Nephron (organoid): ENCODE data around the gene RFXANK.
"Not testable (repeated sequence)": the region's sequence is repeated elsewhere in the genome, so short reads cannot be mapped to it uniquely, and the experiment has no call there.

ENCODE experiments used
- H3K27ac Mint-ChIP-seq, 3 experiments: 2 replicates each; pipeline ENCODE4 v1.8.0; 2020; ENCODE audit warnings: mixed read lengths in 3 of 3, mild to moderate bottlenecking in 2 of 3, moderate library complexity in 1 of 3
- H3K27me3 Mint-ChIP-seq: 2 replicates; pipeline ENCODE4 v1.8.0; 2021; ENCODE audit warnings: low read depth, mild to moderate bottlenecking, moderate library complexity, mixed read lengths
- H3K36me3 Mint-ChIP-seq: 2 replicates; pipeline ENCODE4 v1.8.0; 2020; ENCODE audit warnings: low read depth, mixed read lengths
- H3K4me1 Mint-ChIP-seq: 2 replicates; pipeline ENCODE4 v1.8.0; 2020; ENCODE audit warnings: mixed read lengths
- H3K4me3 Mint-ChIP-seq, 3 experiments: 2 replicates each; pipeline ENCODE4 v1.8.0; 2020; ENCODE audit warnings: mild to moderate bottlenecking in 3 of 3, mixed read lengths in 3 of 3, moderate library complexity in 2 of 3
- H3K9me3 Mint-ChIP-seq: 2 replicates; pipeline ENCODE4 v1.8.0; 2020; ENCODE audit warnings: mixed read lengths
- TF ChIP-seq, protein P1 (sequence below), 3 experiments: fragments of 200-600 bp; sonication (generic); IDR thresholded peaks; one replicate each; pipeline ENCODE4 v1.5.0; 2021; ENCODE audit warnings: antibody characterized with exemption in 3 of 3; ENCODE audit not compliant: unreplicated experiment in 3 of 3

The RFXANK gene

GRCh38 chr19:19214892-19215291 lies 22.8 kb downstream of the RFXANK start:
- Mint-ChIP-seq H3K27me3 (peaks cover 81% of the 10 kb centered on the region), H3K4me3 (no peak overlapping the region), H3K4me1 (no peaks in the 10 kb centered on the region), H3K36me3 (no peaks in the 10 kb centered on the region), H3K9me3 (no peaks in the 10 kb centered on the region), H3K27ac (no peak overlapping the region)
- TF ChIP-seq, protein P1, sequence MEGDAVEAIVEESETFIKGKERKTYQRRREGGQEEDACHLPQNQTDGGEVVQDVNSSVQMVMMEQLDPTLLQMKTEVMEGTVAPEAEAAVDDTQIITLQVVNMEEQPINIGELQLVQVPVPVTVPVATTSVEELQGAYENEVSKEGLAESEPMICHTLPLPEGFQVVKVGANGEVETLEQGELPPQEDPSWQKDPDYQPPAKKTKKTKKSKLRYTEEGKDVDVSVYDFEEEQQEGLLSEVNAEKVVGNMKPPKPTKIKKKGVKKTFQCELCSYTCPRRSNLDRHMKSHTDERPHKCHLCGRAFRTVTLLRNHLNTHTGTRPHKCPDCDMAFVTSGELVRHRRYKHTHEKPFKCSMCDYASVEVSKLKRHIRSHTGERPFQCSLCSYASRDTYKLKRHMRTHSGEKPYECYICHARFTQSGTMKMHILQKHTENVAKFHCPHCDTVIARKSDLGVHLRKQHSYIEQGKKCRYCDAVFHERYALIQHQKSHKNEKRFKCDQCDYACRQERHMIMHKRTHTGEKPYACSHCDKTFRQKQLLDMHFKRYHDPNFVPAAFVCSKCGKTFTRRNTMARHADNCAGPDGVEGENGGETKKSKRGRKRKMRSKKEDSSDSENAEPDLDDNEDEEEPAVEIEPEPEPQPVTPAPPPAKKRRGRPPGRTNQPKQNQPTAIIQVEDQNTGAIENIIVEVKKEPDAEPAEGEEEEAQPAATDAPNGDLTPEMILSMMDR (IDR thresholded peaks at IDR 0.05; ENCODE audit: unreplicated experiment in 3 of 3) = no peak

GRCh38 chr19:19215792-19216191 lies 23.7 kb downstream of the RFXANK start:
- Mint-ChIP-seq H3K9me3 (no peaks in the 10 kb centered on the region), H3K27ac (no peak overlapping the region), H3K36me3 (no peaks in the 10 kb centered on the region), H3K27me3 (peaks cover 78% of the 10 kb centered on the region), H3K4me3 (no peak overlapping the region), H3K4me1 (no peaks in the 10 kb centered on the region)
- TF ChIP-seq, protein P1 (IDR thresholded peaks at IDR 0.05; ENCODE audit: unreplicated experiment in 3 of 3) = no peak

- TF ChIP-seq, protein P1 (IDR thresholded peaks at IDR 0.05; ENCODE audit: unreplicated experiment in 3 of 3) = no peak
- Mint-ChIP-seq H3K36me3 (no peaks in the 10 kb centered on the region), H3K4me1 (no peaks in the 10 kb centered on the region), H3K9me3 (no peaks in the 10 kb centered on the region), H3K4me3 (no peak overlapping the region), H3K27ac (no peak overlapping the region), H3K27me3 (peaks cover 71% of the 10 kb centered on the region)
Measured at GRCh38 chr19:19217099-19217498, 25.0 kb downstream of the RFXANK start.

DNA sequence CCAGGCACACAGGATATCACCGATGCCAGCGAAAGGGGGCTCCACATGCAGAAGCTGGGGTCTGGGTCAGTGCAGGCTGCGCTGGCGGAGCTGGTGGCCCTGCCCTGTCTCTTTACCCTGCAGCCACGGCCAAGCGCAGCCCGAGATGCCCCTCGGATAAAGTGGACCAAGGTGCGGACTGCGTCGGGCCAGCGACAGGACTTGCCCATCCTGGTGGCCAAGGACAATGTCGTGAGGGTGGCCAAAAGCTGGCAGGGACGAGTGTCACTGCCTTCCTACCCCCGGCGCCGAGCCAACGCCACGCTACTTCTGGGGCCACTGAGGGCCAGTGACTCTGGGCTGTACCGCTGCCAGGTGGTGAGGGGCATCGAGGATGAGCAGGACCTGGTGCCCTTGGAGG lies 26.9 kb downstream of the RFXANK start:
- no peaks in the 10 kb centered on the region for H3K4me1 Mint-ChIP-seq
- H3K36me3 Mint-ChIP-seq = no peaks in the 10 kb centered on the region
- H3K27ac Mint-ChIP-seq = no peak overlapping the region
- TF ChIP-seq, protein P1 (IDR thresholded peaks at IDR 0.05; ENCODE audit: unreplicated experiment in 3 of 3) = no peak
- no peak overlapping the region for H3K4me3 Mint-ChIP-seq
- H3K9me3 Mint-ChIP-seq = no peaks in the 10 kb centered on the region
- peaks cover 70% of the 10 kb centered on the region for H3K27me3 Mint-ChIP-seq

GRCh38 chr19:19221000-19221399 lies 28.9 kb downstream of the RFXANK start:
- H3K27ac Mint-ChIP-seq, H3K4me1 Mint-ChIP-seq, H3K4me3 Mint-ChIP-seq, H3K9me3 Mint-ChIP-seq, H3K36me3 Mint-ChIP-seq: not testable (repeated sequence)
- peaks cover 70% of the 10 kb centered on the region for H3K27me3 Mint-ChIP-seq

- Mint-ChIP-seq H3K9me3 (no peaks in the 10 kb centered on the region), H3K4me1 (no peaks in the 10 kb centered on the region), H3K4me3 (no peak overlapping the region), H3K27ac (no peak overlapping the region), H3K27me3 (peaks cover 71% of the 10 kb centered on the region), H3K36me3 (no peaks in the 10 kb centered on the region)
- TF ChIP-seq, protein P1 (IDR thresholded peaks at IDR 0.05; ENCODE audit: unreplicated experiment in 3 of 3) = no peak
Measured at GRCh38 chr19:19223060-19223459, 31.0 kb downstream of the RFXANK start.
